ENCODE measurements around the gene ADAM22. TPM values are rescaled to one million over a fixed set of nuclear protein-coding genes. Genes with fewer than 3 reads are reported as not detected.

Gene ADAM22
- total RNA-seq, 1 experiment from 2014 or later: 10.0 TPM

- Histone ChIP-seq H3K9ac (ENCODE audit: low read length) (no peak overlapping the region), H3K9me3 (ENCODE audit: control insufficient read depth in 1 of 2, insufficient read depth in 1 of 2, low read depth in 1 of 2, low read length in 2 of 2) (no peaks in the 10 kb centered on the region), H3K4me3 (replicated peaks in 1 of 2; ENCODE audit: low read depth in 1 of 2, low read length in 2 of 2) (peak overlapping the region in 1 of 2 experiments; percentile 61; a peak in 2 of 4 replicates), H3K4me1 (ENCODE audit: control insufficient read depth in 1 of 2, insufficient read depth in 2 of 2, low read length in 2 of 2) (peaks cover 8 to 21% of the 10 kb centered on the region in 2 experiments; a peak in 3 of 4 replicates), H4K20me1 (ENCODE audit: insufficient read depth) (no peaks in the 10 kb centered on the region), H3K27me3 (ENCODE audit: insufficient read depth, low read length) (no peaks in the 10 kb centered on the region), H2AFZ (ENCODE audit: low read depth, low read length, poor library complexity, severe bottlenecking) (no peak overlapping the region), H3K4me2 (ENCODE audit: low read length) (peak overlapping the region; percentile 81), H3K27ac (ENCODE audit: low read depth, low read length) (no peak overlapping the region), H3K36me3 (ENCODE audit: control insufficient read depth in 1 of 2, insufficient read depth in 2 of 2, low read length in 2 of 2) (peaks cover 2 to 14% of the 10 kb centered on the region in 2 experiments; a peak in 1 of 4 replicates), H3K79me2 (ENCODE audit: insufficient read depth, low read length) (peaks cover 35% of the 10 kb centered on the region), H3K9me2 (ENCODE audit: insufficient read depth) (no peaks in the 10 kb centered on the region)
- RAD21 ChIA-PET (ENCODE audit: low non-redundant PET in 1 of 2, low total read pairs in 2 of 2, uncharacterized antibody in 2 of 2, unreplicated experiment in 2 of 2): interaction anchor here in 1 of 2 experiments (0.7 kb wide), 1 partner anchor 1354 kb away, joined by 3 read pairs; no protein-coding TSS in a partner anchor
- no peak for DNase-seq (ENCODE audit: low read depth, low spot score)
- TF ChIP-seq CBX3 (IDR thresholded peaks at IDR 0.05; ENCODE audit: low read depth) (no peak), SRF (IDR thresholded peaks at IDR 0.05; ENCODE audit: low read depth) (no peak), ZNF274 (IDR thresholded peaks at IDR 0.05; ENCODE audit: low read depth, low read length) (no peak), POLR2A (IDR thresholded peaks at IDR 0.05; ENCODE audit: borderline replicate concordance, extremely low read depth, insufficient read depth, insufficient read length) (no peak)
- TF ChIP-seq, protein P1, sequence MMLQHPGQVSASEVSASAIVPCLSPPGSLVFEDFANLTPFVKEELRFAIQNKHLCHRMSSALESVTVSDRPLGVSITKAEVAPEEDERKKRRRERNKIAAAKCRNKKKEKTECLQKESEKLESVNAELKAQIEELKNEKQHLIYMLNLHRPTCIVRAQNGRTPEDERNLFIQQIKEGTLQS (IDR thresholded peaks at IDR 0.05): no peak
- POLR2A ChIA-PET: no interaction called here
- intact Hi-C loops (cut with micrococcal nuclease): no loop called here
- no TSS peak for BruUV-seq (replicated peaks)
- CTCF ChIA-PET: no interaction called here
- ATAC-seq: no peak
Observed at GRCh38 chr7:88218429-88218745, 284.3 kb downstream of the ADAM22 start.

GRCh38 chr7:88218836-88219605, 285.0 kb downstream of the ADAM22 start:
- RAD21 ChIA-PET (ENCODE audit: low non-redundant PET in 1 of 2, low total read pairs in 2 of 2, uncharacterized antibody in 2 of 2, unreplicated experiment in 2 of 2): interaction anchor here in 1 of 2 experiments (0.7 kb wide), 1 partner anchor 1355 kb away, joined by 3 read pairs; no protein-coding TSS in a partner anchor
- H3K79me2 ChIP-seq (ENCODE audit: insufficient read depth, low read length): peaks cover 31% of the 10 kb centered on the region
- ATAC-seq (peak; percentile 26), DNase-seq (ENCODE audit: low read depth, low spot score) (no peak)
- no peaks in the 10 kb centered on the region for H3K9me2 ChIP-seq (ENCODE audit: insufficient read depth)
- peaks cover 2 to 11% of the 10 kb centered on the region in 2 experiments; a peak in 1 of 4 replicates for H3K36me3 ChIP-seq (ENCODE audit: control insufficient read depth in 1 of 2, insufficient read depth in 2 of 2, low read length in 2 of 2)
- intact Hi-C loops (cut with micrococcal nuclease): no loop called here
- peak overlapping the region; percentile 61 to 82 for H3K4me3 ChIP-seq (replicated peaks in 1 of 2; ENCODE audit: low read depth in 1 of 2, low read length in 2 of 2)
- H3K27me3 ChIP-seq (ENCODE audit: insufficient read depth, low read length): no peaks in the 10 kb centered on the region
- H3K4me2 ChIP-seq (ENCODE audit: low read length): peak overlapping the region; percentile 81
- peaks cover 8 to 23% of the 10 kb centered on the region in 2 experiments; a peak in 3 of 4 replicates for H3K4me1 ChIP-seq (ENCODE audit: control insufficient read depth in 1 of 2, insufficient read depth in 2 of 2, low read length in 2 of 2)
- CTCF ChIA-PET: no interaction called here
- H2AFZ ChIP-seq (ENCODE audit: low read depth, low read length, poor library complexity, severe bottlenecking): no peak overlapping the region
- no peaks in the 10 kb centered on the region for H4K20me1 ChIP-seq (ENCODE audit: insufficient read depth)
- no peak overlapping the region for H3K27ac ChIP-seq (ENCODE audit: low read depth, low read length)
- TSS peak; percentile 47 for BruUV-seq (replicated peaks)
- no peaks in the 10 kb centered on the region for H3K9me3 ChIP-seq (ENCODE audit: control insufficient read depth in 1 of 2, insufficient read depth in 1 of 2, low read depth in 1 of 2, low read length in 2 of 2)
- H3K9ac ChIP-seq (ENCODE audit: low read length): peak overlapping the region; percentile 85
- TF ChIP-seq SIN3A (IDR thresholded peaks at IDR 0.05; ENCODE audit: low read depth): no peak
- TF ChIP-seq SRF (IDR thresholded peaks at IDR 0.05; ENCODE audit: low read depth): no peak
- no peak for TF ChIP-seq FOSL1 (IDR thresholded peaks at IDR 0.05; ENCODE audit: low read depth)
- TF ChIP-seq CEBPB (IDR thresholded peaks at IDR 0.05; ENCODE audit: low read depth): no peak
- no peak for TF ChIP-seq TCF7L2 (IDR thresholded peaks at IDR 0.05; ENCODE audit: borderline replicate concordance, extremely low read depth, insufficient read depth, insufficient read length)
- no peak for TF ChIP-seq CBX3 (IDR thresholded peaks at IDR 0.05; ENCODE audit: low read depth)
- no peak for TF ChIP-seq EZH2phosphoT487 (IDR thresholded peaks at IDR 0.05; ENCODE audit: borderline replicate concordance)
- TF ChIP-seq, protein P2, sequence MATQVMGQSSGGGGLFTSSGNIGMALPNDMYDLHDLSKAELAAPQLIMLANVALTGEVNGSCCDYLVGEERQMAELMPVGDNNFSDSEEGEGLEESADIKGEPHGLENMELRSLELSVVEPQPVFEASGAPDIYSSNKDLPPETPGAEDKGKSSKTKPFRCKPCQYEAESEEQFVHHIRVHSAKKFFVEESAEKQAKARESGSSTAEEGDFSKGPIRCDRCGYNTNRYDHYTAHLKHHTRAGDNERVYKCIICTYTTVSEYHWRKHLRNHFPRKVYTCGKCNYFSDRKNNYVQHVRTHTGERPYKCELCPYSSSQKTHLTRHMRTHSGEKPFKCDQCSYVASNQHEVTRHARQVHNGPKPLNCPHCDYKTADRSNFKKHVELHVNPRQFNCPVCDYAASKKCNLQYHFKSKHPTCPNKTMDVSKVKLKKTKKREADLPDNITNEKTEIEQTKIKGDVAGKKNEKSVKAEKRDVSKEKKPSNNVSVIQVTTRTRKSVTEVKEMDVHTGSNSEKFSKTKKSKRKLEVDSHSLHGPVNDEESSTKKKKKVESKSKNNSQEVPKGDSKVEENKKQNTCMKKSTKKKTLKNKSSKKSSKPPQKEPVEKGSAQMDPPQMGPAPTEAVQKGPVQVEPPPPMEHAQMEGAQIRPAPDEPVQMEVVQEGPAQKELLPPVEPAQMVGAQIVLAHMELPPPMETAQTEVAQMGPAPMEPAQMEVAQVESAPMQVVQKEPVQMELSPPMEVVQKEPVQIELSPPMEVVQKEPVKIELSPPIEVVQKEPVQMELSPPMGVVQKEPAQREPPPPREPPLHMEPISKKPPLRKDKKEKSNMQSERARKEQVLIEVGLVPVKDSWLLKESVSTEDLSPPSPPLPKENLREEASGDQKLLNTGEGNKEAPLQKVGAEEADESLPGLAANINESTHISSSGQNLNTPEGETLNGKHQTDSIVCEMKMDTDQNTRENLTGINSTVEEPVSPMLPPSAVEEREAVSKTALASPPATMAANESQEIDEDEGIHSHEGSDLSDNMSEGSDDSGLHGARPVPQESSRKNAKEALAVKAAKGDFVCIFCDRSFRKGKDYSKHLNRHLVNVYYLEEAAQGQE (IDR thresholded peaks at IDR 0.05; ENCODE audit: low read depth): no peak
- no peak for TF ChIP-seq POLR2AphosphoS5 (IDR thresholded peaks at IDR 0.05; ENCODE audit: low read depth, low read length)
- no peak for TF ChIP-seq YY1 (IDR thresholded peaks at IDR 0.05; ENCODE audit: extremely low read depth, insufficient replicate concordance, low read depth, low read length)
- POLR2A ChIA-PET: no interaction called here
